OCI-LY7 (cell line): ENCODE measurements around the gene ZYX.

Experiments used
- EZH2phosphoT487 ChIP-seq: fragments of 200-600 bp; sonication (generic); IDR thresholded peaks from 2 replicates; pipeline ENCODE4 v1.6.1; 2018; ENCODE audit warnings: low read depth, borderline replicate concordance, mild to moderate bottlenecking, mixed run types, antibody characterized with exemption, low read length, moderate library complexity, mixed read lengths
- TF ChIP-seq, protein P1 (sequence below): fragments of 200-600 bp; sonication (generic); conservative IDR thresholded peaks from 2 replicates; pipeline ENCODE4 v1.5.1; 2014; ENCODE audit warnings: mild to moderate bottlenecking, antibody characterized with exemption, low read length, moderate library complexity, mixed read lengths

DNA sequence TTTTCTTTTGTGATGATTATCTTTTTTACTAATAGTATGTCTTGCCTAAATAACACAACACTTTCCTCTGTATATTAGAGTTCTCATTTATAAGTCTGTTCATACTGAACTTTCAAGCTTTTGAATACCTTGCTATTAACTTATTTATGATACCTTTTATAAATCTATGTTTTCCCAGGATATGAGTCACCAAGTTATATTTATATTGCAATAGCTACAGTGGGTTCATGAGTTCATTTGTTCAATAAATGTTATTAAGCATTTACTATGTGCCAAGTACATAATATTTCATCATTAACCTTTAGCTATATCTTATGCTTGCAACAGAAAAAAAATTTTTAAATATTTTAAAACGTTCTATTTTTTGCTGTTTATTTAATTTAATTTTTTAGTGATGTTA is 46.9 kb upstream of the ZYX start:
- TF ChIP-seq, protein P1, sequence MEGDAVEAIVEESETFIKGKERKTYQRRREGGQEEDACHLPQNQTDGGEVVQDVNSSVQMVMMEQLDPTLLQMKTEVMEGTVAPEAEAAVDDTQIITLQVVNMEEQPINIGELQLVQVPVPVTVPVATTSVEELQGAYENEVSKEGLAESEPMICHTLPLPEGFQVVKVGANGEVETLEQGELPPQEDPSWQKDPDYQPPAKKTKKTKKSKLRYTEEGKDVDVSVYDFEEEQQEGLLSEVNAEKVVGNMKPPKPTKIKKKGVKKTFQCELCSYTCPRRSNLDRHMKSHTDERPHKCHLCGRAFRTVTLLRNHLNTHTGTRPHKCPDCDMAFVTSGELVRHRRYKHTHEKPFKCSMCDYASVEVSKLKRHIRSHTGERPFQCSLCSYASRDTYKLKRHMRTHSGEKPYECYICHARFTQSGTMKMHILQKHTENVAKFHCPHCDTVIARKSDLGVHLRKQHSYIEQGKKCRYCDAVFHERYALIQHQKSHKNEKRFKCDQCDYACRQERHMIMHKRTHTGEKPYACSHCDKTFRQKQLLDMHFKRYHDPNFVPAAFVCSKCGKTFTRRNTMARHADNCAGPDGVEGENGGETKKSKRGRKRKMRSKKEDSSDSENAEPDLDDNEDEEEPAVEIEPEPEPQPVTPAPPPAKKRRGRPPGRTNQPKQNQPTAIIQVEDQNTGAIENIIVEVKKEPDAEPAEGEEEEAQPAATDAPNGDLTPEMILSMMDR: no peak
- TF ChIP-seq EZH2phosphoT487: no peak
